Nephron (organoid): ENCODE measurements around the gene ZNF432.

Experiments
- H3K27ac Mint-ChIP-seq, 3 experiments: 2 replicates each; pipeline ENCODE4 v1.8.0; 2020; ENCODE audit warnings: mixed read lengths in 3 of 3, mild to moderate bottlenecking in 2 of 3, moderate library complexity in 1 of 3
- H3K27me3 Mint-ChIP-seq: 2 replicates; pipeline ENCODE4 v1.8.0; 2021; ENCODE audit warnings: low read depth, mild to moderate bottlenecking, moderate library complexity, mixed read lengths
- H3K36me3 Mint-ChIP-seq: 2 replicates; pipeline ENCODE4 v1.8.0; 2020; ENCODE audit warnings: low read depth, mixed read lengths
- H3K4me1 Mint-ChIP-seq: 2 replicates; pipeline ENCODE4 v1.8.0; 2020; ENCODE audit warnings: mixed read lengths
- H3K4me3 Mint-ChIP-seq, 3 experiments: 2 replicates each; pipeline ENCODE4 v1.8.0; 2020; ENCODE audit warnings: mild to moderate bottlenecking in 3 of 3, mixed read lengths in 3 of 3, moderate library complexity in 2 of 3
- H3K9me3 Mint-ChIP-seq: 2 replicates; pipeline ENCODE4 v1.8.0; 2020; ENCODE audit warnings: mixed read lengths
- CTCF ChIP-seq, 3 experiments: fragments of 200-600 bp; sonication (generic); IDR thresholded peaks; one replicate each; pipeline ENCODE4 v1.5.0; 2021; ENCODE audit warnings: antibody characterized with exemption in 3 of 3; ENCODE audit not compliant: unreplicated experiment in 3 of 3

ZNF432 gene

DNA sequence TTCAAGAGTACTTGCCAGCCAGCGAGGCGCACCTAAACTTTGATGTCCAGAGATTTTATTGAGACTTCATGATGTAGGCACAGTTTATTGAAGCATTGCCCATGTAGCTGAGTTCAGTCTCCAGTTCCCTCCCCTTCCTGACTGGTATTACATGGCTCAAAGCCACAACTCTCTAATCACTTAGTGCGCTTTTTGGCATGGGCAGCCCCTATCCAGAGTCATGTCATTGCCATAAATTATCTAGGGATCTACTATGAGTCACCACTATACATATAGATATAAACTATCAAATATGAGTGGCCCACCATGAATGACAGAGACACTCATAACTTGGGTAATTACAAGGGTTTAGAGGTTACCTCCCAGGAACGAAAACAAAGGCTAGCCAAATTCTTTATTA, 28.1 kb downstream of the ZNF432 start:
- Mint-ChIP-seq H3K27ac (no peak overlapping the region), H3K27me3 (no peaks in the 10 kb centered on the region), H3K4me3 (no peak overlapping the region), H3K36me3 (peaks cover 98% of the 10 kb centered on the region), H3K4me1 (no peaks in the 10 kb centered on the region), H3K9me3 (peaks cover 88% of the 10 kb centered on the region)
- no peak for TF ChIP-seq CTCF (IDR thresholded peaks at IDR 0.05; ENCODE audit: unreplicated experiment in 3 of 3)

- Mint-ChIP-seq H3K4me1 (peaks cover 10% of the 10 kb centered on the region), H3K4me3 (peak overlapping the region; percentile 15 to 69 (median 22)), H3K36me3 (peaks cover 81% of the 10 kb centered on the region), H3K27me3 (no peaks in the 10 kb centered on the region), H3K27ac (no peak overlapping the region), H3K9me3 (peaks cover 54% of the 10 kb centered on the region)
- no peak for TF ChIP-seq CTCF (IDR thresholded peaks at IDR 0.05; ENCODE audit: unreplicated experiment in 3 of 3)
Observed at GRCh38 chr19:52010674-52011073, 38.0 kb downstream of the ZNF432 start.

- Mint-ChIP-seq H3K36me3 (peaks cover 76% of the 10 kb centered on the region), H3K4me3 (peak within 1 kb of the TSS; percentile 94 to 99 (median 95)), H3K9me3 (peaks cover 63% of the 10 kb centered on the region), H3K27me3 (no peaks in the 10 kb centered on the region), H3K4me1 (peaks cover 10% of the 10 kb centered on the region), H3K27ac (peak within 1 kb of the TSS; percentile 97 to 99 (median 97))
- TF ChIP-seq CTCF (IDR thresholded peaks at IDR 0.05; ENCODE audit: unreplicated experiment in 3 of 3) = no peak
Observed at GRCh38 chr19:52007806-52008557, 40.7 kb downstream of the ZNF432 start, which contains the start of gene ZNF615. Gene ZNF615 (minus strand): TSS chr19:52008211. CDS start chr19:52003711, 4,500 bp downstream.

GRCh38 chr19:52007451-52007805, 41.2 kb downstream of the ZNF432 start:
- Mint-ChIP-seq H3K4me1 (peaks cover 10% of the 10 kb centered on the region), H3K4me3 (peak overlapping the region; percentile 94 to 99 (median 95)), H3K27ac (peak overlapping the region; percentile 97 to 99 (median 97)), H3K9me3 (peaks cover 60% of the 10 kb centered on the region), H3K27me3 (no peaks in the 10 kb centered on the region), H3K36me3 (peaks cover 75% of the 10 kb centered on the region)
- no peak for TF ChIP-seq CTCF (IDR thresholded peaks at IDR 0.05; ENCODE audit: unreplicated experiment in 3 of 3)

DNA sequence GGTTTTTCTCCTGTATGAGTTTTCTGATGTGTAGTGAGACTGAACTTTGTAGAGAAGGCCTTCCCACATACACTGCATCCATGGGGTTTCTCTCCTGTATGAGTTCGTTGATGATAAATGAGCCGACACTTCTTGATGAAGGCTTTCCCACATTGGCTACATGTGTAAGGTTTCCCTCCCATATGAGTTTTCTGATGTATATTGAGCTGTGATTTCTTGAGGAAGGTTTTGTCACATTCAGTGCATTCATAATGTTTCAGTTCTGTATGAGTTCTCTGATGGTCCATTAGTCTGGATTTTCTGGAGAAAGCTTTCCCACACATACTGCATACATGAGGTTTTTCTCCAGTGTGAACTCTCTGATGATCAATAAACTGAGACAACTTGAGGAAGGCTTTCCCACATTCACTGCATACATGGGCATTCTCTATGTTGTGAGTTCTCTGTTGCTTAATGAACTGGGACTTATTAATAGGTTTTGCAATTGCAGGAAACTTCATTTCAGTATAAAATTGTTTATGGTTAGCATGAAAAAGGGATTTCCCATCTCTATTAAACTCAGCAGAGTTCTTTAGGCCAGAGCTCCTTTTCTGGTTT, 54.5 kb downstream of the ZNF432 start:
- no peak overlapping the region for H3K4me3 Mint-ChIP-seq

More for the DNA sequence above, 54.5 kb downstream of the ZNF432 start:
- Mint-ChIP-seq H3K27me3 (no peaks in the 10 kb centered on the region), H3K4me1 (no peaks in the 10 kb centered on the region), H3K36me3 (peaks cover 96% of the 10 kb centered on the region), H3K27ac (no peak overlapping the region), H3K9me3 (peaks cover 82% of the 10 kb centered on the region)
- TF ChIP-seq CTCF (IDR thresholded peaks at IDR 0.05; ENCODE audit: unreplicated experiment in 3 of 3) = no peak
